NT2/D1 (cell line): ENCODE data around the gene ZNF536.

Source experiments
- SUZ12 ChIP-seq: IDR thresholded peaks from 2 replicates; pipeline ENCODE4 v1.6.1; 2011; ENCODE audit not compliant: insufficient read length, insufficient read depth; ENCODE audit errors: extremely low read depth
- YY1 ChIP-seq: IDR thresholded peaks from 2 replicates; pipeline ENCODE4 v1.6.1; 2011; ENCODE audit not compliant: insufficient read length, insufficient read depth
- ZNF274 ChIP-seq: IDR thresholded peaks from 2 replicates; pipeline ENCODE4 v1.6.1; 2011; ENCODE audit warnings: mild to moderate bottlenecking, low read depth, low read length

GRCh38 chr19:30423481-30423880, 51.3 kb downstream of the ZNF536 start:
- TF ChIP-seq YY1 (no peak), SUZ12 (no peak), ZNF274 (no peak)
